BLaER1 treated with 17β-estradiol and CSF1 and Interleukin-3, amounts not matched to agents 10 nM and 100 nM (cell line): ENCODE measurements around the gene ABI2.
"Not testable (repeated sequence)": the region's sequence is repeated elsewhere in the genome, so short reads cannot be mapped to it uniquely, and the experiment has no call there.

Source experiments
- H3K27ac ChIP-seq, 11 experiments: shearing (Covaris generic); formaldehyde crosslinking; 2 replicates each; pipeline ENCODE4 v1.8.1; 2022
- H3K27me3 ChIP-seq, 11 experiments: shearing (Covaris generic); formaldehyde crosslinking; 2 replicates each; pipeline ENCODE4 v1.8.1; 2022
- H3K36me3 ChIP-seq, 11 experiments: shearing (Covaris generic); formaldehyde crosslinking; 2 replicates each; pipeline ENCODE4 v1.8.1; 2022
- H3K4me1 ChIP-seq, 10 experiments: shearing (Covaris generic); formaldehyde crosslinking; 2 replicates each; pipeline ENCODE4 v1.8.1; 2022
- H3K4me2 ChIP-seq, 11 experiments: shearing (Covaris generic); formaldehyde crosslinking; 2 replicates each; pipeline ENCODE4 v1.8.1; 2022
- H3K4me3 ChIP-seq, 10 experiments: shearing (Covaris generic); formaldehyde crosslinking; 2 replicates each; pipeline ENCODE4 v1.8.1; 2022
- H3K9ac ChIP-seq, 11 experiments: shearing (Covaris generic); formaldehyde crosslinking; 2 replicates each; pipeline ENCODE4 v1.8.1; 2022
- H3K9me3 ChIP-seq, 11 experiments: shearing (Covaris generic); formaldehyde crosslinking; replicated peaks in 1 of 11; 2 replicates each; pipeline ENCODE4 v1.8.1; 2022
- H4K20me1 ChIP-seq, 11 experiments: shearing (Covaris generic); formaldehyde crosslinking; 2 replicates each; pipeline ENCODE4 v1.8.1; 2022
- Cebpa-rat ChIP-seq, 11 experiments: shearing (Covaris generic); IDR thresholded peaks; 2 replicates each; pipeline ENCODE4 v1.8.1; 2022

The ABI2 gene

GRCh38 chr2:203327901-203328759, at the start of gene ABI2:
Gene ABI2, plus strand, starts transcription at chr2:203328394. Its CDS starts 121 bp downstream, at chr2:203328515.
- Histone ChIP-seq H3K36me3 (peaks cover 0 to 6% (median 0%) of the 10 kb centered on the region in 11 experiments; a peak in 2 of 22 replicates), H3K27me3 (no peaks in the 10 kb centered on the region), H4K20me1 (peaks cover 0 to 40% (median 18%) of the 10 kb centered on the region in 11 experiments; a peak in 17 of 22 replicates), H3K9ac (peak within 1 kb of the TSS; percentile 82 to 93 (median 88)), H3K4me2 (peak within 1 kb of the TSS; percentile 75 to 93 (median 89)), H3K4me1 (peaks cover 22 to 37% (median 32%) of the 10 kb centered on the region in 10 experiments), H3K27ac (peak within 1 kb of the TSS; percentile 54 to 89 (median 85); a peak in 21 of 22 replicates), H3K9me3 (no peaks in the 10 kb centered on the region), H3K4me3 (peak within 1 kb of the TSS; percentile 95 to 100 (median 96))
- no peak for TF ChIP-seq Cebpa-rat (IDR thresholded peaks at IDR 0.05)

DNA sequence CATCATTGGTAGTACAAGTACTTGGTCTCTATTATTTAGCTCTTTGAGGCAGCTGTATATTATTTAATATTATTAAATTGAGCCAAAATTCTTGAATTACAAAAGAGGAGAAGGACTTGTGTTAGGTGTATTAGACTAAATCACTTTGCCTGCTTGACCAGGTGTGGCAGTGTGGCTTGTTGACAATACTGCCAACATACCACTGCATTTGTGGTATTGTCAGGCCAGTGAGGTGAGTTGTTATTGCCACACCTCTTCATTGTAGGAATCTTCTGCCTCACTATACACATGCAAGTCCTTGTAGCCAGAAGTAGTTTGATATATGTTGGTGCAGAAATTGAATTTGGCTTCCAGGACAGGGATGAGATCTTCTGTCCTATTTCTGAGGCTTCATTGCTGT, 48.9 kb upstream of the ABI2 start:
- Histone ChIP-seq H4K20me1 (peaks cover 0 to 9% (median 0%) of the 10 kb centered on the region in 11 experiments; a peak in 1 of 22 replicates), H3K4me3 (no peak overlapping the region), H3K9ac (no peak overlapping the region), H3K27ac (no peak overlapping the region), H3K4me1 (0 out of 20 replicates have a peak, but pooled peaks cover 0 to 4% (median 0%) of the 10 kb centered on the region in 10 experiments), H3K9me3 (no peaks in the 10 kb centered on the region), H3K4me2 (no peak overlapping the region), H3K27me3 (no peaks in the 10 kb centered on the region), H3K36me3 (peaks cover 77 to 99% (median 89%) of the 10 kb centered on the region in 11 experiments)
- TF ChIP-seq Cebpa-rat (IDR thresholded peaks at IDR 0.05) = no peak

GRCh38 chr2:203280428-203281064, 47.6 kb upstream of the ABI2 start:
- Histone ChIP-seq H3K9ac (no peak overlapping the region), H3K4me1 (0 out of 20 replicates have a peak, but pooled peaks cover 0 to 4% (median 0%) of the 10 kb centered on the region in 10 experiments), H4K20me1 (peaks cover 0 to 9% (median 0%) of the 10 kb centered on the region in 11 experiments; a peak in 1 of 22 replicates), H3K36me3 (peaks cover 81 to 99% (median 91%) of the 10 kb centered on the region in 11 experiments), H3K4me2 (no peak overlapping the region), H3K4me3 (no peak overlapping the region), H3K27ac (no peak overlapping the region), H3K9me3 (no peaks in the 10 kb centered on the region), H3K27me3 (no peaks in the 10 kb centered on the region)
- no peak for TF ChIP-seq Cebpa-rat (IDR thresholded peaks at IDR 0.05)

DNA sequence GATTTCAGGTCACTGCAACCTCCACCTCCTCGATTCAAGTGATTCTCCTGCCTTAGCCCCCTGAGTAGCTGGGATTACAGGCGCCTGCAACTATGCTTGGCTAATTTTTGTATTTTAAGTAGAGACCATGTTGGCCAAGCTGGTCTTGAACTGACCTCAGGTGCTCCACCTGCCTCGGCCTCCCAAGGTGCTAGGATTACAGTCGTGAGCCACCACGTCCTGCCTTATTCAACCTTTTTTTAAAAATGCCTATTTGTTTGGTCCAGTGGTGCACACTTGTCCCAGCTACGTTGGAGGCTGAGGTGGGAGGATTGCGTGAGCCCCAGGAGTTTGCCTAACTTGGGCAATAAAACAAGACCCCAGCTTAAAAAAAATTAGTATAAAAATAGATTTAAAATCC, 46.1 kb upstream of the ABI2 start:
- H3K36me3 ChIP-seq = peaks cover 86 to 100% (median 93%) of the 10 kb centered on the region in 11 experiments
- no peak for TF ChIP-seq Cebpa-rat (IDR thresholded peaks at IDR 0.05)
- H3K4me1 ChIP-seq = no peaks in the 10 kb centered on the region

GRCh38 chr2:203286532-203286931, 41.7 kb upstream of the ABI2 start:
- TF ChIP-seq Cebpa-rat (IDR thresholded peaks at IDR 0.05) = peak in 1 of 11 experiments; percentile 22; a peak in 1 of 22 replicates
- H3K9me3 ChIP-seq = no peaks in the 10 kb centered on the region
- H3K27me3 ChIP-seq = no peaks in the 10 kb centered on the region
- no peak overlapping the region for H3K9ac ChIP-seq
- no peak overlapping the region for H3K4me2 ChIP-seq
- H3K27ac ChIP-seq = no peak overlapping the region
- no peaks in the 10 kb centered on the region for H4K20me1 ChIP-seq
- H3K36me3 ChIP-seq = peaks cover 59 to 94% (median 78%) of the 10 kb centered on the region in 11 experiments
- no peak overlapping the region for H3K4me3 ChIP-seq
- H3K4me1 ChIP-seq = no peaks in the 10 kb centered on the region

More for the DNA sequence above, 46.1 kb upstream of the ABI2 start:
- Histone ChIP-seq H3K27me3 (no peaks in the 10 kb centered on the region), H3K27ac (no peak overlapping the region), H4K20me1 (no peaks in the 10 kb centered on the region), H3K4me3 (no peak overlapping the region), H3K4me2 (no peak overlapping the region), H3K9ac (no peak overlapping the region), H3K9me3 (no peaks in the 10 kb centered on the region)

DNA sequence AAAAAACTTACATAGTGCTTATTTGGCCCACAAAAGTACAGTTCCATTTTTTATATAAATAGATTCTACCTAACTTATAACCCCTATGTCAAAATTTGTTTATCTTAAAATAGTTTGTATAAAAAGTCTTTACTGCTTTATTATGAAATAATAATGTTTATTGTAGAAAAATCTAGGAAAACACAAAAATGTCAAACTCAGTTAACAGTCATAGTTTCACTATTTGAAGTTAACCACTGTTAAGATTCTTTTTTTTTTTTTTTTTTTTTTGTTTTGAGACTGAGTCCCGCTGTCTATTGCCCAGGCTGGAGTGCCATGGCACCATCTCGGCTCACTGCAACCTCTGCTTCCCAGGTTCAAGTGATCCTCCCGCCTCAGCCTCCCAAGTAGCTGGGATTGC, 26.5 kb upstream of the ABI2 start:
- Histone ChIP-seq H4K20me1 (no peaks in the 10 kb centered on the region), H3K27me3 (no peaks in the 10 kb centered on the region), H3K4me2 (no peak overlapping the region), H3K4me1 (no peaks in the 10 kb centered on the region), H3K27ac (no peak overlapping the region), H3K9ac (no peak overlapping the region), H3K9me3 (0 out of 22 replicates have a peak, but pooled peaks cover 0 to under 1% (median 0%) of the 10 kb centered on the region in 11 experiments), H3K4me3 (no peak overlapping the region), H3K36me3 (peaks cover 11 to 78% (median 26%) of the 10 kb centered on the region in 11 experiments; a peak in 20 of 22 replicates)
- TF ChIP-seq Cebpa-rat (IDR thresholded peaks at IDR 0.05) = no peak

GRCh38 chr2:203302586-203302985, 25.6 kb upstream of the ABI2 start:
- H3K27ac ChIP-seq, H3K27me3 ChIP-seq, H3K9ac ChIP-seq, H3K4me1 ChIP-seq, H3K4me3 ChIP-seq, H3K4me2 ChIP-seq, H3K9me3 ChIP-seq, H4K20me1 ChIP-seq: not testable (repeated sequence)
- peaks cover 7 to 78% (median 23%) of the 10 kb centered on the region in 11 experiments; a peak in 20 of 22 replicates for H3K36me3 ChIP-seq

DNA sequence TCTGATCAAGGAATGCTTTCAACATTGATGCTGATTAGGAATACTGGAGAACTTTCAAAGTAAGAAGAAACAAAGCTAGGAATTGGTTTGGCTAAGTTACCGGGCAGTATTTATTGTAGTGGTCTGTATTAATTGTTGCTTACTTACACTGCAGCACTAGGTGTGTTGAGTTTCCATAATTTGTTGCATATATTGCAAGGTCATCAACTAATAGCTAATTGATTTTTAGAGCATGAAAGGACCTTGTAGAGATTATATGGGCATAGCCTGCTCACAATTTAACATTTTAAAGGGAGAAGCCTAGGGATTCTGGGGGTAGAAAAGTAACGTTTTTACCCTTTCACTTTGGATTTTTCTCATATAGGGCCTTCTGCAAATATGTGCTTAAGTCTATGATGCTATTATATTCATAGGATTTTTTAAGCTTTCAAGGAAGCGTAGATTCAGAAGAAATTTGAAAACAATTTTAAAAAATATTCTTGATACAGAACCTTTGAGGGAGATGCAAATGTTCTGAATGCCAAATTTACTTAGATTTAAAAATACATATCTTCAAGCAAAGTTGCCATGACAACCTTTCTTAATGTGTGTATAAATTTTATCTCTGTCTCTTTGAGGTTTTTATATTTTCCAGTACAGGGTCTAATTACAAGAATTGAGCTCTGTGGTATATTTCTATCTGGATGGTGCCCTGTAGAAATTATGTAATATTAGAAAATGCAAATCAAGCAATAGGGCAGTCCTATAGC, 17.3 kb upstream of the ABI2 start:
- Histone ChIP-seq H3K4me2 (0 out of 22 replicates have a peak overlapping the region, but pooled peaks of 1 of the 11 experiments have one; percentile 8), H3K27ac (no peak overlapping the region), H3K9ac (no peak overlapping the region), H3K9me3 (peaks cover 7 to 29% (median 16%) of the 10 kb centered on the region in 11 experiments; a peak in 19 of 22 replicates), H3K36me3 (peaks cover 0 to 30% (median 15%) of the 10 kb centered on the region in 11 experiments; a peak in 13 of 22 replicates), H3K27me3 (no peaks in the 10 kb centered on the region), H3K4me1 (peaks cover 0 to 26% (median 13%) of the 10 kb centered on the region in 10 experiments; a peak in 15 of 20 replicates), H3K4me3 (no peak overlapping the region), H4K20me1 (no peaks in the 10 kb centered on the region)
- no peak for TF ChIP-seq Cebpa-rat (IDR thresholded peaks at IDR 0.05)
